GM19099 (cell line): ENCODE data around the gene TRIM24.

ENCODE experiments used
- POLR2A ChIP-seq: IDR thresholded peaks from 3 replicates; pipeline ENCODE4 v1.6.1; 2011; ENCODE audit warnings: low read depth; ENCODE audit not compliant: insufficient read length; ENCODE audit errors: extremely low read depth

Gene TRIM24

GRCh38 chr7:138546829-138547228, 86.8 kb downstream of the TRIM24 start:
- TF ChIP-seq POLR2A, result no peak

- TF ChIP-seq POLR2A, result no peak
These were observed 89.0 kb downstream of the TRIM24 start for GRCh38 chr7:138549082-138549481.

DNA sequence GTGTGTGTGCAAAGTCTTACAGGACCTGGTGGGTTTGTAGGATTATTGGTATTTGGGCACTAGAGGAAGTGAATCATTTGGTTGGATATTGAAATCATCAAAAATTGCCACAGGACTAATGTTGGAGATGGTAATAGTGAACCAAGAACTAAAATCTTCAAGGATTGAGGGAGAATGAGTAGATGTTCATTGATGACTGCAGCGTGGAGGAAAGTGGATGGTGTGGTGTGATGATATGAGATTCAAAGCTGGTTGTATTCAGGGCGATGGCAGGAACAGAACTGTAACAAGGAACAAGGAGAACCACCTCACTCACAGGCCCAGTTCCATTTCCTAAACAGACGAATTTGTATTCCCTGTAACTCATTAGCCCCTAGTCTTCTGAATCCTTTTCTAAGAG, 90.3 kb downstream of the TRIM24 start:
- TF ChIP-seq POLR2A, result no peak

DNA sequence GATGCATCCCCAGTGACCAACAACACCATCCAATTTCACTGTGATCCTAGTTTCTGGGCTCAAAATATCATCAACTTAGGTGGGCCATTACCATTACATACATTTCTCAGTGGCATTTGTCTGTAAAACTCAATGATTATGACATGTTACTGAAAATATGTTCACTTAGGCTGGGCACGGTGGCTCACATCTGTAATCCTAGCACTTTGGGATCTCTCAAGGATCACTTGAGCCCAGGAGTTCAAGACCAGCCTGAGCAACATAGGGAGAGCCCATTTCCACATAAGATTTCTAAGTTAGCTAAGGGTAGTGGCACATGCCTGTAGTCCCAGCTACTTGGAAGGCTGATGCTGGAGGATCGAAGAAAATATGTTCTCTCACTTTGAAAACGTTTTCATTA, 91.0 kb downstream of the TRIM24 start:
- no peak for TF ChIP-seq POLR2A

GRCh38 chr7:138553805-138554204, 93.7 kb downstream of the TRIM24 start:
- no peak for TF ChIP-seq POLR2A

GRCh38 chr7:138554674-138555073, 94.6 kb downstream of the TRIM24 start:
- TF ChIP-seq POLR2A, result no peak

DNA sequence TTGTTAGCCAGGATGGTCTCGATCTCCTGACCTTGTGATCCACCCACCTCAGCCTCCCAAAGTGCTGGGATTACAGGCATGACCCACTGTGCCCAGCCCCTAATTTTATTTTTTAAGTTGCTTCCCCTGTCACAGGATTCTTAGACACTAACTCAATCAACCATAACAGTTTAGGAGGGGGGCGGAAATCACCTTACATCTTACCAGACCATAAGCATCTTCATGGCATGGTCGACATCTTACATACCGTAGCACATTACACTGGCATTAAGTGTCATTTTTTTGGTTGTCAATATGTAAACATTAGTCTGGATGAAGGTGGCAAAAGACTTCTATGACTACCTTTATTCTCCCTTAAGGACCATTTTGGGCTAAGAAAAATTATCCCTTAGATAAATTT, 95.6 kb downstream of the TRIM24 start:
- TF ChIP-seq POLR2A, result no peak

DNA sequence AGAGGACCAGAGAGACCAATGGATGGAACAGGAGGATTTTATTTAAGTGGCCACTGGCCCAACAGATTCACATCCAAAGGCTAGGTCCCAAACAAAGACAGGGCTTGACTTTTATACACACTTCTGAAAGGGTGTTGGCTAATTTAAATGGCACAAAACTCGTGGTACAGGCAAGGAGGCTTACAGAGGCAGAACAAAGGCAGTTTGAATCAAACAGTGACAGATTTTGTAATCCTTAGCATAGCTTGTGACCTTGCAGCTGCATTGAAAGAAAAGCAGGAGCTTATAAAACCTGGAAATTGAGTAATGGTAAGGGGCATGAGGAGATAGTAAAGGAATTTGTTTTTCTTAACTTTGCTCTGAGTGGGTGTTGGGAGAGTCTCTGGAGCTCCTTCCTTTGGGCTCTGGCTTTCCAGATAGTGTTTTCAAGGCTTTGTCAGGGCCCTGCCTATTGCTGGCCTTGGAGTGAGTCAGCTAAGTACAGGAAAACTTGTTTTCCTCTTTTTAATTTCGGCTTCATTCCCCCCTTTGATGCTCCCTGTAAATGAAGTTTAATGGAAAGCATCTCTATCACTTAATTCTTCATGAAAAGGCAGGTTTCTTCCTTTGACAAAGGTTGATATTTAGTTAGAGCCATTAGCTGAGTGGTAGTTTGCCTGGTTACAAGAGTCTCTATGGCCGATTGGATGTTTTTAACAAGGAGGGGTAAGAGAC, 96.9 kb downstream of the TRIM24 start:
- TF ChIP-seq POLR2A, result no peak

DNA sequence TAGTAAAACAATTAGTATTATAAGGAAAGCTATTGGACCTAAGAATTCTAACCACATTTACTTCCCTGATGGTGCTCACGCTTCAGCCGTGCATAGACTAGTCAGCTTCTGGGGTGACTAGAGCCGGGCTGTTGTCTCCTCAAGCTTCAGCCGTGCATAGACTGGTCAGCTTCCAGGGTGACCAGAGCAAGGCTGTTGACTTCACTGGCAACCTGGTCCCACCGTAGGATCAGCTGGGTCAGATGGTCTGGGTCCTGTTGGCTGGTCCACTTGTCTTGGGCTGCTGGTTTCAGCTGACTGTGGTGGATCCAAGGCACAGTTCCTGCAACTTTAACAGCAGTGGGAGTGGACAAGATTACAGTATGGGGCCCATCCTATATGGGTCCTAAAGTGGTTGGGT, 99.4 kb downstream of the TRIM24 start:
- no peak for TF ChIP-seq POLR2A

DNA sequence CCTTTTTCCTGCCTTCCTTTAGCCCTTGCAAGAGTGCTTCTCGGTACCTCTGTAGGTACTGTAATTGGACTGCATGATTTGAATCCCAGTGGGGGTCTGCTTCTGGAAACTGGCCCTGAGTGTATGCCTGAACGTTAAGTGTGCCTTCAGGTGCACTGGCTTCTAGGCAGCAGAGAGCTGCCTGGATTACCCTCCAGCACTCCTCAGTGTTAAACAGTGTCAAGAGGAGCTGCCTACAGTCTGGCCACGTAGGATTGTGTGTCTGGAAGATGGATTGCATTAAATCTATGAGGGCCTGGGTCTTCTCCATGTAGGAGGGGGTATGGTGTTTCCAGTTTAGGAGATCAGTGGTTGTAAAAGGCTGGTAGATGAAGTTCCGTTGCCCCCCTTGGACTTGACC, 103.7 kb downstream of the TRIM24 start:
- no peak for TF ChIP-seq POLR2A

DNA sequence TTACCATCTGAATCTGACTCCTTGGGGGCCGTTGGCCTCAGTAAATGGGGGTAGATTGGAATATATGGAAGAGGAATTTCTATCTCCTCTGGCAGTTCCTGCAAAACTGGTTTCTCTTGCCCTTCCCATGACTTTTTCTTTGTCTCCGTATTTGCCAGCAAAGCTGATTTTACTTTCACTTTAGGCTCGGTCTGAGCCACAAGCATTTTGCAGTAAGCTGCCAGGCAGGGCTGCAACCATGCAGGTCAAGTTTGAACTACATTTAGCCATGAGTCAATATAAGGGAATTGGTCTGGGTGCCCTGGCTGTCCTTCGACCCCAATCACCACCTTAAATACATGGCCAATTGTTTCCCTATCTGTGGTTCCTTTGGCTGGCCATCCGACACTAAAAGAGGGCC, 104.3 kb downstream of the TRIM24 start:
- TF ChIP-seq POLR2A, result no peak

GRCh38 chr7:138565071-138565450, 105.0 kb downstream of the TRIM24 start:
- no peak for TF ChIP-seq POLR2A

DNA sequence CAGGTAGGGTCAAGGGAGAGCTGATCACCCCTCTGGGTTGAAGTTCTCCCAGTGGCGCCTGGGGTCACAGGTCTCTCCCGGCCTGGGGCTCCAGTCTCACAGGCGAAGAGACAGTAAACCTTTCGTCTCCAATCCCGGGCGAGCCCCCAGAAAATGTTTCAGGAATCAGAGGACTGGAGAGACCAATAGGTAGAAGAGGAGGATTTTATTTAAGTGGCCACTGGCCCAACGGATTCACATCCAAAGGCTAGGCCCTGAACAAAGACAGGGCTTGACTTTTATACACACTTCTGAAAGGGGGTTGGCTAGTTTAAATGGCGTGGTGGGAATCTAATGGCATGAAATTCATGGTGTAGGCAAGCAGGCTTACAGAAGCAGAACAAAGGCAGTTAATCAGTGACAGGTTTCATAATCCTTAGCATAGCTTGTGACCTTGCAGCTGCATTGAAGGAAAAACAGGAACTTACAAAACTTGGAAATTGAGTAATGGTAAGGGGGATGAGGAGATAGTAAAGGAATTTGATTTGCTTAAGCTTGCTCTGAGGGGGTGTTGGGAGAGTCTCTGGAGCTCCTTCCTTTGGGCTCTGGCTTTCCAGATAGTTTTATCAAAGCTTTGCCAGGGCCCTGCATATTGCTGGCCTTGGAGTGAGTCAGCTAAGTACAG, 105.5 kb downstream of the TRIM24 start:
- TF ChIP-seq POLR2A, result no peak

DNA sequence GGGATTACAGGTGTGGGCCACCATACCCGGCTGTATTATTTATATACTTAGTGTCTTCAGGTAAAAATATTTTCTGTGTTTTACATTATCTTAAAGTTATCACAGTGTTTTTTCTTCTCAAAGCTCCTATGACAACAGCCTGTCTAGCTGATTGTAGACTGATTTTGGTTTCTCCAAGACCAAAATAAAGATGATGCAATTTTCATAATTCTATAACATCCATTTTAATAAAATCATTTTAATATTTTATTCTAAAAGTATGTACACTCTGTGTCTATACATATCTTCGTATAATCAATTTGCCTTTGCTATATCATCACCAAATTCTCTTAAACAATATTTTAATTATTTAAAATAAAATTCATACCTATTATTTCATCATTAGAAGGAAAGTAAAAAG, 108.6 kb downstream of the TRIM24 start:
- TF ChIP-seq POLR2A, result no peak

GRCh38 chr7:138569418-138569817, 109.4 kb downstream of the TRIM24 start:
- no peak for TF ChIP-seq POLR2A

DNA sequence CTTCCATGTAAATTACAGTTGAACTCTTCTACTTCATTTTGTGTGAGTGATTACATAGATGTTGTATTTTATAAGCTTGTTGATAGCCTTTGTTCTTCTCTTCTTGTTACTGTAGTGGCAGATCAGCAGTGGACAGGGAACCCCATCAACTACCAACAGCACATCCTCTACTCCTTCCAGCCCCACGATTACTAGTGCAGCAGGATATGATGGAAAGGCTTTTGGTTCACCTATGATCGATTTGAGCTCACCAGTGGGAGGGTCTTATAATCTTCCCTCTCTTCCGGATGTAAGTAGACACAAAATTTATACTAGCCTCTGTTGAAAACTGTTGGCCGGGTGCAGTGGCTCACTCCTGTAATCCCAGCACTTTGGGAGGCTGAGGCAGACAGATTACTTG, 110.7 kb downstream of the TRIM24 start:
- TF ChIP-seq POLR2A, result no peak

DNA sequence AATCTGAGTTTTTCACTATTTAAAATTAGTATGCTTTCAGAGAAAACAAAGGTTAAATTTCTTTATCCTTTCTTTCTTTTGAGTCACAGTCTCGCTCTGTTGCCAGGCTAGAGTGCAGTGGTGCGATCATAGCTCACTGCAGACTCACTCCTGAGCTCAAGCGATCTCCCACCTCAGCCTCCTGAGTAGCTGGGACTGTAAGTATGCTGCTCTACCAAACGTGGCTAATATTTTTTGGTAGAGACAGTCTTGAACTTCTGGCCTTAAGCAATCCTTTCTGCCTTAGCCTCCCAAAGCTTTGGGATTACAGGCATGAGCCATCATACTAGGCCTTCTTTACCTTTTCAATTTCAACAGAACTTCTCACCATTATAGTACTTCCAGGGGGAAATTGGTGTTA, 113.7 kb downstream of the TRIM24 start:
- TF ChIP-seq POLR2A, result no peak
